Measurements from ENCODE around the gene FRMD8. TPM values are rescaled to one million over a fixed set of nuclear protein-coding genes. Genes with fewer than 3 reads are reported as not detected.

Gene FRMD8
- total RNA-seq, 4 donors from 2014 or later: 32.5 to 44.7 (median 40.3) TPM

DNA sequence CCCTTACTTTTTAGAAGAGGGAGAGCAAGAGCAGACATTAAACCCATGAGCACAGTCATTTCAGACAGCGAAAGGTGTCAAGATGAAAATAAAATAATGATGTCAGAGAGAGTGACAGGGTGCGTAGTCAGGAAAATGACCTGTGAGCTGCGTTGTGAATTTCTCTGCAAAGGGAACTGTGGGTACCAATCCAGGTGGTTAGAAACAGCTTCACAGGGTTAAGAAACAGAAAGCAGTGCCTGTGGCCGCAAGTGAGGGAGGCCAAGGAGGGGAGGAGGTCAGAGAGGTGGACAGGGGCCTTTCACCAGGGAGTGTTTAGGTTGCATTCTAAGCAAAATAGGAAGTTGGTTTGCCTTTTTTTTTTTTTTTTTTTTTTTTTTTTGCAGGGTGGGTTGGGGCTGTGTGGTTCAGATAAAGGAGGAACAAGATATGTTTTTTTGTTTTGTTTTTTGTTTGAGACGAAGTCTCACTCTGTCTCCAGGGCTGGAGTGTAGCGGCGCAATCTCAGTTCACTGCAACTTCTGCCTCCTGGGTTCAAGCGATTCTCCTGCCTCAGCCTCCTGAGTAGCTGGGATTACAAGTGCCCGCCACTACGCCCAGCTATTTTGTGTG lies 24.0 kb upstream of the FRMD8 start:
- TF ChIP-seq, protein P1, sequence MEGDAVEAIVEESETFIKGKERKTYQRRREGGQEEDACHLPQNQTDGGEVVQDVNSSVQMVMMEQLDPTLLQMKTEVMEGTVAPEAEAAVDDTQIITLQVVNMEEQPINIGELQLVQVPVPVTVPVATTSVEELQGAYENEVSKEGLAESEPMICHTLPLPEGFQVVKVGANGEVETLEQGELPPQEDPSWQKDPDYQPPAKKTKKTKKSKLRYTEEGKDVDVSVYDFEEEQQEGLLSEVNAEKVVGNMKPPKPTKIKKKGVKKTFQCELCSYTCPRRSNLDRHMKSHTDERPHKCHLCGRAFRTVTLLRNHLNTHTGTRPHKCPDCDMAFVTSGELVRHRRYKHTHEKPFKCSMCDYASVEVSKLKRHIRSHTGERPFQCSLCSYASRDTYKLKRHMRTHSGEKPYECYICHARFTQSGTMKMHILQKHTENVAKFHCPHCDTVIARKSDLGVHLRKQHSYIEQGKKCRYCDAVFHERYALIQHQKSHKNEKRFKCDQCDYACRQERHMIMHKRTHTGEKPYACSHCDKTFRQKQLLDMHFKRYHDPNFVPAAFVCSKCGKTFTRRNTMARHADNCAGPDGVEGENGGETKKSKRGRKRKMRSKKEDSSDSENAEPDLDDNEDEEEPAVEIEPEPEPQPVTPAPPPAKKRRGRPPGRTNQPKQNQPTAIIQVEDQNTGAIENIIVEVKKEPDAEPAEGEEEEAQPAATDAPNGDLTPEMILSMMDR (IDR thresholded peaks at IDR 0.05; ENCODE audit: low read depth): no peak

DNA sequence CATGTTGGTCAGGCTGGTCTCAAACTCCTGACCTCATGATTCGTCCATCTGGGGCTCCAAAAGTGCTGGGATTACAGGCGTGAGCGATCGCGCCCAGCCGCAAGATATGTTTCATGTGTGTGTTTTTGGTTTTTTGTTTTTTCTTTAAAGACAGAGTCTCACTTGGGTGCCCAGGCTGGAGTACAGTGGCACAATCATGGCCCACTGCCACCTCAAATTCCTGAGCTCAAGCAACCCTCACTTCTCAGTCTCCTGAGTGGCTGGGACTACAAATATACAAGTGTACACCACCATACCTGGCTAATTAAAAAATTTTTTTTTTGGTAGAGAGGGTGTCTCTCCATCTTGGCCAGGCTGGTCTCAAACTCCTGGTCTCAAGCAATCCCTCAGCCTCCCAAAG lies 23.5 kb upstream of the FRMD8 start:
- TF ChIP-seq, protein P1 (IDR thresholded peaks at IDR 0.05; ENCODE audit: low read depth): no peak

DNA sequence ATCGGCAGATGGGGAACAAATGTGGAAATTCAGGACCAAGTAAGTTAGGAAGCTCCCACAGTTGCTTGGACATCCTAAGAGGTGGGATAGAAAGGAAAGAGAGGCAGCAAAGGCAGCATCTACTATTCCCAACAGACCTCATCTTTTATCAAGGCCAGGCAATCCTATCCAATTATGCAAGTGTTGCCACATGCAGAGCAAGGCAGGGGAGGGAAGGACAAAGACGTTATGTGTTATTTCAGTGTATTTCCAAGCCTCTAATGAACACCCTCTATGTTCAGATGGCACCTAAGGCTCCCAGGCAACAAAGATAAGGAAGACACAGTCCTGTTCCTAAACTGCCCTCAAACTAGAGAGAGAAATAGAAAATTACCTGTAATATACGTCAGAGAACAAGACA lies 22.7 kb upstream of the FRMD8 start:
- TF ChIP-seq, protein P1 (IDR thresholded peaks at IDR 0.05; ENCODE audit: low read depth): no peak

DNA sequence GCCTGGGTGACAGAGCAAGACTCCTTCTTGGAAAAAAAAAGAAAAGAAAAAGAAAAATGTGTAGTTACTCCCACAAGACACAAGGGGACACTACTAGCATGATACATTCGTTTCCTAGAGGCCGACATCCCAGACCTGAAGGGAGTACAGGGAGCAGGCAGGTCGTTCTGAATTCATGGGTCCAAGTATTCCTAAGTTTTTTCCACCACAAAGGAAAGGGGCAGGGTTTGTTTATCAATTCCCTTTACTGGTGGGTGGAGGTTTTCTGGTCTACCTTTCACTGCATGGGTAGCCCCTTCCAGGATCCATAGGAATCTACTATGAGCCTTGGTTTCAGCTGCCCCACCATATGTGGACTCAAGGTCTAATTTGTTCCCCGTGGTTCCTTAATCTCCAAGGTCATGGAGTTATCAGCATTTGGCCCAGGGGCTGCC lies 20.1 kb upstream of the FRMD8 start:
- TF ChIP-seq, protein P1 (IDR thresholded peaks at IDR 0.05; ENCODE audit: low read depth): no peak

DNA sequence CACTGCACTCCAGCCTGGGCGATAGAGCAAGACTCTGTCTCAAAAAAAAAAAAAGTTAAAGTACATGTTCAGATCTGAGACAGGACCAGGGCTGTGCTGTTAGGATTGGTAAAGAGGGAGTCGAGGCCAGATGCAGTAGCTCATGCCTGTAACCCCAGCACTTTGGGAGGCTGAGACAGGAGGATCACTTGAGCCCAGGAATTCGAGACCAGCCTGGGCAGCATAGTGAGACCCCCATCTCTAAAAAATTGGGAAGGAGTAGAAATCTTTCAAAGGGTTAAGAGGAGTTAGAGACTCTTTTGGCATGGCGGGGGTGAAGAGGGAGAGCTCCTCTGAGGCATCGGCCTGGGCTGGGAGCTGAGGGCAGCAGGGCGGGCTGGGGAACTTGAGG lies 15.8 kb upstream of the FRMD8 start:
- TF ChIP-seq, protein P1 (IDR thresholded peaks at IDR 0.05; ENCODE audit: low read depth): no peak

DNA sequence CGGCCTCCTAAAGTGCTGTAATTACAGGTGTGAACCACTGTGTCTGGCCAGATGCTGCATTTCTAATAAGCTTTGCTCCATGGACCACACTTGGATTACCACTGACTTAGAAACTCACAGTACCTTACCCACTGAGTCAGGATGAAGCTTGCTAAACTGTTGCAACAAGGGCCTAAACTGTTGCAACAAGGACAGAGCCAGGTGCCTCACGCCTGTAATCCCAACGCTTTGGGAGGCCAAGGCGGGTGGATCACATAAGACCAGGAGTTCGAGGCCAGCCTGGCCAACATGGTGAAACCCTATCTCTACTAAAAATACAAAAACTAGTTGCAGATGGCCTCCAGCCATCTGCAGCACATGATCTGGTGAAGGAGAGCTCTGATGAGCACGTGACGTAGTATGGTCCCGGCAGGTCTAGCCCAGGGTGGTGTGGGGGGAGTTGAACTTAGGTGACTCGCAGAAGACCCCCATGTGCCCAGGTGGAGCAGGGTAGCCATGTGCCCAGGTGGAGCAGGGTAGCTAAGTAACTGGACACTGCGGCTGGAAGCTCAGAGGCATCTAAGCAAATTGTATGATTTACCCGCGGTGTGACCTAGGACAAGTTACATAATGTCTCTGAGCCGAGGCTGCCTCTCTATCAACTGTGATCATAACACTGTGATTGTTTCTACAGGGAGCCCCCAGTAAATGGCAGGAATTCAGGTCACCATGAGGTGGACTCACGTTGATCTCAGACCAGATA lies 12.4 kb upstream of the FRMD8 start:
- TF ChIP-seq, protein P1 (IDR thresholded peaks at IDR 0.05; ENCODE audit: low read depth): no peak

DNA sequence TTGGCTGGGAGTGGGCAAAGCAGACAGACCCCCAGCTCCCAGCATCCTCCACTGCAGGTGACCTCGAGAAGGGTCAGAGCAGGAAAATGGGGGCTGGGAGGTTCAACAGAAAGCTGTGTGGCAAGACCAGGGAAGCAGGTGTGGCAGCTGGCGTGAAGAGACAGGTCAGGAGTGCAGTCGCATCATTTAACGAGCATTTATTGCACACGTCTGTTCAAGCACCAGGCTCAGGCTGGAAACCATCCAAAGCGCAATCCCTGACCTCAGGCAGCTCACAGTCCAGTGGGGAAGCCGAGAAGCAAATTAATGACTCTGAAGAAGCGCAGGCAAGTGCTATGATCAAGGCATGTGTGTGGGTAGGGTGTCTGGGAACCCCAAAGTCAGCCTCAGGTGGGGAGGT lies 11.4 kb upstream of the FRMD8 start:
- TF ChIP-seq, protein P1 (IDR thresholded peaks at IDR 0.05; ENCODE audit: low read depth): no peak
